NOMO-1 (cell line): ENCODE results near the gene ADAM15.

Experiments used
- DNase-seq, 2 experiments: peaks; one replicate each; lab custom pipeline; 2025; ENCODE audit not compliant: unreplicated experiment in 2 of 2; lab: John Stamatoyannopoulos, UW

The ADAM15 gene

GRCh38 chr1:155012026-155012546 lies 39.0 kb upstream of the ADAM15 start:
- no peak for DNase-seq

- DNase-seq: no peak
Measured at GRCh38 chr1:155012776-155013602, 38.1 kb upstream of the ADAM15 start.

DNA sequence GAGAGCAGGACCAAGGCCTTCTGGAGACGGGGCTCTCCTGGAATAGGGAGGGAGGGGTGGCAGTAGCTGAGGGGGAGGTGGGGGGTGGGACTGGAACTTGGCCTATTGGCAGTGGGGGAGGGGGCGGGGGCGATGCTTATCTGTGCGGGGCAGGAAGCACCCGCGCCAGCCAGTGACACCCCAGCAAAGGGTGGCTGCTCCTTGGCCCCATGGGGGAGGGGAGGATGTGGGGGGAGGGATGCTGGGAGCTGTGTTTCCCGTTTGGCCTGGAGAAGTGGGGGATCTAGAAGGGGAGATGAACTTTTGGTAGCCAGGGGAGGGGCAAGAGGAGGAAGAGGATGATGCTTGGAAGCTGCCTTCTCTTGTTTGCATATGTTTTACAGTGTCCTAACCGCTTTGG lies 37.5 kb upstream of the ADAM15 start:
- no peak for DNase-seq

DNA sequence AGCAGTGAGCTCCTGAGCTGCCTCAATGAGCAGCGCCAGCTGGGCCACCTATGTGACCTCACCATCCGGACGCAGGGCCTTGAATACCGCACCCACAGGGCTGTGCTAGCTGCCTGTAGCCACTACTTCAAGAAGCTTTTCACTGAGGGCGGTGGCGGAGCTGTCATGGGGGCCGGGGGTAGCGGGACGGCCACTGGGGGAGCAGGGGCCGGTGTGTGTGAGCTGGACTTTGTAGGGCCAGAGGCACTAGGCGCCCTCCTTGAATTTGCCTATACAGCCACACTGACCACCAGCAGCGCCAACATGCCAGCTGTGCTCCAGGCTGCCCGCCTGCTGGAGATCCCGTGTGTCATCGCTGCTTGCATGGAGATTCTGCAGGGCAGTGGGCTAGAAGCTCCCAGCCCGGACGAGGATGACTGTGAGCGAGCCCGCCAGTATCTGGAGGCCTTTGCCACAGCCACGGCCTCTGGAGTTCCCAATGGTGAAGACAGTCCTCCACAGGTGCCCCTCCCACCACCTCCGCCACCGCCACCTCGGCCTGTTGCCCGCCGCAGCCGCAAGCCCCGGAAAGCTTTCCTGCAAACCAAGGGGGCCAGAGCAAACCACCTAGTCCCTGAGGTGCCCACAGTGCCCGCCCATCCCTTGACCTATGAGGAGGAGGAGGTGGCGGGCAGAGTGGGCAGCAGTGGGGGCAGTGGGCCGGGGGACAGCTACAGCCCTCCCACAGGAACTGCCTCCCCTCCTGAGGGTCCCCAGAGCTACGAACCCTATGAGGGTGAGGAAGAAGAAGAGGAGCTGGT lies 36.2 kb upstream of the ADAM15 start:
- DNase-seq: no peak

- no peak for DNase-seq
Measured at GRCh38 chr1:155015527-155016230, 35.4 kb upstream of the ADAM15 start.

GRCh38 chr1:155016231-155016831 lies 34.8 kb upstream of the ADAM15 start:
- DNase-seq: no peak

DNA sequence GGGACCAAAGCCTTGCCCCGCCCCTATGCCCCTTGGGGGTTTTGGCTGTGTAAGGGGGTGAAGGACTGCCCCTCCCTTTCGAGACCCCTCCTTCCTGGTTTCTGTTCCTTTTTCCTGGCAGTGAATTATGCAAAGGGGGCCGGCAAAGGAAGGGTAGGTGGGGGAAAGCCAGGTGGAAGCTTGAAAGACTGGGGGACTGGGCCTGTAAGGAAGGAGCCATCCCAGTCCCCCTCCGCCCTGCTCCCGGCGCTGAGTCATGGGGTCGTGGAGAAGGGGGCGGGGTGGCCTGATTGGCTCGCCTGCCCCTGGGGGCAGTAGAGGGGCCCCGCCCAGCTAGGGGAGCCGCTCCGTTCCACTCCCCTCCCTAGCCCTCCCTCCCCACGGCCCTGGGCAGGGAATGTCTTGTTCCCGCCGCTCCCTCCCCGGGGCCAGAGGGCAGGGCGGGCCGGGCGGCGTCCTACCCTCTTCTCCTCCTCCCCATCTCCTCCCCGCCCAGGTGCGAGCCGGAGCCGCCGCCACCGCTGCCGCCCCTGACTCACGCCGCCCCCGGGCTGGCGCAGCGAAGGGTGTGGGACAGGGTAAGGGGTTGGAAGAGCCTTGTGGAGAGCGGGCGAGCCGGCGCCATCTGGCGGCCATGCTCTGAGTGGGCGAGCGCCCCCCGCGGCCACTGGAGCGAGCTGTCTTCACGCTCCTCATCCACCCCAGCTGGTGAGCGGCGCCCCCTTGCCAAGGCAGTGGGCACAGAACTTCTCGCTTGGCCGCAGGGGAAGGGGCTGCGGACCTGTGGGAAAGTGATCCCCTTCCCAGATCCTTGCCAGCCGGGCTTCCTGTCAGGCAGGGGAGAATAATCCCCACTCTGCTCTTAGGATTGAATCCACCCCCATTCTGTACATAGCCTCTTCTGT lies 33.8 kb upstream of the ADAM15 start:
- DNase-seq: peak; percentile 75 to 80

DNA sequence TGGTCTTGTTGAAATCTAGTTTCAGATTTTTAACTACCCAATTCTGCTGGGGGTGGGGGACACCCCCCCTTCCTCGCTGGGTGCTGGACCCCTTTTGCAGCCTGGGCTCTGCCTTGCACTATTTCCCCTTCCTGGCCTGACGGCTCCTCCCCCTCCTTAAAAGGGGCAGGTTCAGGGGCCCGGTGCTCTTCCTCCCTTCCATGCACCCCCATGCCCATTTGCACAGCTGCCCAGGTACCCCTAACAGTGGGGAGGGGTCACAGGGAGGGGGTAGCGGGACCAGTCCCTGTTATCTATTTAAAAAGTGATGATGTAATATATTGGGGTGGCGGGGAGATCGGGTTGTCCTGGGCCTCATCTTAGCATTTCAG lies 33.2 kb upstream of the ADAM15 start:
- DNase-seq: no peak

- no peak for DNase-seq
Measured at GRCh38 chr1:155018617-155019348, 32.3 kb upstream of the ADAM15 start.

DNA sequence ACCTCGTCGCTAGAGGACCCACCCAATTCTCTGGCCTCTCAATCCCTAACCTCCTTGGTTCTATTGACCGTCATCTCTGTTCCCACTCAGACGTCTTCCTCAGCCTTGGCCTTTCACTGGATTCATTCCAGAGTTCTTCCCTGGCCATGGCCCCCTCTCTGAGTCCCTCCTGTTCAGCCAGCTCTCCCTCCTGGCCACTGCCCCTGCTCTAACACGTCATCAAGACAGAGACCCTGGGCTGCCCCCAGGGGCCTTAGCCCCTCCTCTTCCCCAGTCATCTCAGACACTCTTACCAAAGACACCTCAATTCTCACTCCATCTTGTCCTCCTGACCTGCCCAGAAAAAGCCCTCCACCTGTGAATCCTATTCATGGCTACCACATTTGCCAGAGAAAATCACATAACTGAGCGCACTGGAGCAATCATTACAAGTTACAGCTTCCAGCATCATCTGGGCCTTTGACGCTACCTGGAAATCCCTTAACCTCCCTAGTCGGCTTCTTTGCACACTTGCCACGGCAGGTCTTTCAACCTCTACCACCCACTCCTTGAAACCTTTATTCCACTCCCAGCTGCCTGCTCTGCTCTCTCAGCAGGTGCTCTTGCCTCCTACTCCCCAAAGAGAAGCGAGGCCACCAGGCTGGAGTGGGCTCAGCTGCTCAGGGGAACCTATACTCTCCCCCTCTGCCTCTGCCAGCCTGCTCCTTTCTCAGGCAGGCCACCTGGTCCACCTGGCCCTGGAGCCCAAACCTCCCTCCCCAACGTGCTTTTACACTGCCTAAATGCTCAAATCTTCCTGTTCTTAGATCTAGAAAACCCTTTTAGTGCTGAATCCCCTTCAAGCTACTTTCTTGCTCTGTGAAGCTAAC lies 31.5 kb upstream of the ADAM15 start:
- no peak for DNase-seq

- DNase-seq: no peak
Measured at GRCh38 chr1:155022136-155022926, 28.8 kb upstream of the ADAM15 start.

DNA sequence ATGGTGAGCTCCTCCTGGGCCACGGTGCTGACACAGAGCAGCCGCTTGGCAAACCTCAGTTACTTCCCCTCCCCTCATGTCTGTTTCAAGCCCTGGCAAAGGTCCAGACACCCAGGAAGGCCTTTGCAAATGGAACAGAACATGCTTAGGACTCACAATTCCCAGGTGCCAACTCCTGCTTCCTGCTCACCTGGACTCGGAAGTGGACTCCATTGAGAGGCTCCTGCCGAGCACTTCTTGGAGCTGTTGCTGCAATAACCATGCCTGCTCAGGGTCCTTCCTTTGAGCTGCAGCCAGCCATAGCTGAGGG lies 28.2 kb upstream of the ADAM15 start:
- DNase-seq: no peak

DNA sequence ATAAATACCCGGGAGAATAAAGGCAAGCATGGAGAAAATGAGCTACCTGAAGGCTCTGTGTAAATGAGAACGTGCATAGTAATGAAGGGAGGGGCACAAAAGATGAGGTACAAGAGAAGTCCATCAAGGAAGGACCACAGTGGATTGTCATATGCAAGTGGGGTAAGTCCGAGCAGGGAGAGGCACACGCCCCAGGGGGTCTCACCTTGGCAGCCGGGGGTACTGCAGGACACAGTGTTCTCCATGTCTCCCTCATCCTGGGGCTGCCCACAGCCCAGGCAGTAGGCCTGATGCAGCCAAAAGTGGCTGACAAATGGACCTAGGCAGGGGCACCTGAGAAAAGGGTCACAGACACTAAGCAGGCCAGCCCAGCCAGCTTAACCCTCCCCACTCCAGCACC lies 27.5 kb upstream of the ADAM15 start:
- no peak for DNase-seq

DNA sequence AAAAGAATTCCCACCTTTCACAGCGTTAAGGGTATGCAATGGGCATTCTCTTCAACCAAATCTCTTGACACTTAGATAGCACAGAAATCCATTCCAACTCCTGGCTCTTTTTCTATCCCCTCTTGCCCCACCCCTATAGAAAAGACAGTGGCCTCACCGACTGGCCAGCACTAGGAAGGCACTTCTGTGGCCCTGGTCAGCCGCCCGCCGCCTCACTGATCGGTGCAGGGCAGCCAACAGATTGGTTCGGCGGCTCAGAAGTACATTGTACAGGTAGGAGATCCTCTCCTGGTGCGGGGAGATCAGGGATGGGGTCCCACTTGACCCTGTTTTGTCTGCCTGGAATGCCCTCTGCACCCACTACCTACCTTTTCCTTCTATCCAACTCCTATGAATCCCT lies 26.8 kb upstream of the ADAM15 start:
- no peak for DNase-seq

- no peak for DNase-seq
Measured at GRCh38 chr1:155026154-155026553, 25.0 kb upstream of the ADAM15 start.

DNA sequence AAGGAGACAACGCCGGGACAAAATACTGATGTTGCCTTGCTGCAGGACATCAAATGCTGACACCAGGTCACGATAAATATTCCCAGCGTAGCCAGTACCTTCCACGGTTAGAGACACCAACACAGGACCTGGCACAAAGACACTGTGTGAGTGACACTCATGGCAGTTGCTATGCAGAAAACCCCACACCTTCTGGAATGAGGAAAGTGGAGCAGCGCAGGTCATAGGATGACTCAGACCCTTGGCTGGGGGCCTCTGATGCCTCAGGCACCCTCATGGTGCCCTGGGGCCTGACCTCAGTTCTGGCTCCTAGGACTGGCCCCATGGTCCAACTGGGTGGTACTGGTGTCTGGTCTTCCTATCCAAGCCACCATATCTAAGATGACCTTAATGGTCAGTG lies 24.5 kb upstream of the ADAM15 start:
- DNase-seq: no peak

DNA sequence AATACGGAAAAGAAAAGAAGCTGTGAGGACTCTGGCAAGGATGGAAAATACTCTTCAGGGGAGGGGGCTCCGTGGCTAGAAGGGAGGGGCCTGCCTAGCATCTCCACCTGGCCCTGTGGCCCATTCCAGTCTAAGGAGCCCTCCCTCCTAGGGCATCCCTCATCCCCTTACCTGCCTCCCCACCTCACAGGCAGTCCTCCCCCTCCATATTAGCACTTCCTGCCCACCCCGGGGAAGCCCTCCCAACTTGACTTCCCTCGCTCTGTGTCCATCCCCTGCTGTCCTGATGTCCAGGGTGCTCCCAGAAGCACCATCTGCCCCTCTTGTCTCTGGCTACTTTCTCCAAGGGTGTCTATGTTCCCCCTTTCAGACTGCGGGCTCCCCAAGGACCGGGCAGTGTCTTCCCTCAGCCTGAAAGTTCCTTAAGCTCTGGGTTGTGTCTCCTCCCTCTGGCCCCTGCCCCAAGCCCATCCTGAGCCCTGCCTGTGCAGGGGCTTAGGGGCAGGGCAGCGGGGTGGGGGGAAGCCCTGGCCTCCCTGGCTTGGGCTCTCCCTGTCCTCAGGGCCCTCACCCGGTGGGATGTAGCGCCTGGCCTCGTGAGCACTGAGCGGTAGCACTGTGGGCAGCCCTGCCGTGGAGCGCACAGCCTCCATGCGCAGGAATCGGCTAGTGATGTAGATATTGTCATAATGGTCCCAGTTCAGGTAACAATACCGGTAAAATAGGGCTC lies 21.4 kb upstream of the ADAM15 start:
- no peak for DNase-seq
